Nephron (organoid): ENCODE measurements around the gene MAPK13.

Experiments
- H3K27ac Mint-ChIP-seq, 3 experiments: 2 replicates each; pipeline ENCODE4 v1.8.0; 2020; ENCODE audit warnings: mixed read lengths in 3 of 3, mild to moderate bottlenecking in 2 of 3, moderate library complexity in 1 of 3
- H3K27me3 Mint-ChIP-seq: 2 replicates; pipeline ENCODE4 v1.8.0; 2021; ENCODE audit warnings: low read depth, mild to moderate bottlenecking, moderate library complexity, mixed read lengths
- H3K36me3 Mint-ChIP-seq: 2 replicates; pipeline ENCODE4 v1.8.0; 2020; ENCODE audit warnings: low read depth, mixed read lengths
- H3K4me1 Mint-ChIP-seq: 2 replicates; pipeline ENCODE4 v1.8.0; 2020; ENCODE audit warnings: mixed read lengths
- H3K4me3 Mint-ChIP-seq, 3 experiments: 2 replicates each; pipeline ENCODE4 v1.8.0; 2020; ENCODE audit warnings: mild to moderate bottlenecking in 3 of 3, mixed read lengths in 3 of 3, moderate library complexity in 2 of 3
- H3K9me3 Mint-ChIP-seq: 2 replicates; pipeline ENCODE4 v1.8.0; 2020; ENCODE audit warnings: mixed read lengths
- CTCF ChIP-seq, 3 experiments: fragments of 200-600 bp; sonication (generic); IDR thresholded peaks; one replicate each; pipeline ENCODE4 v1.5.0; 2021; ENCODE audit warnings: antibody characterized with exemption in 3 of 3; ENCODE audit not compliant: unreplicated experiment in 3 of 3

Gene MAPK13

GRCh38 chr6:36142971-36143838 lies 12.9 kb downstream of the MAPK13 start:
- no peak for TF ChIP-seq CTCF (IDR thresholded peaks at IDR 0.05; ENCODE audit: unreplicated experiment in 3 of 3)
- Mint-ChIP-seq H3K36me3 (no peaks in the 10 kb centered on the region), H3K9me3 (peaks cover under 1% of the 10 kb centered on the region), H3K27ac (no peak overlapping the region), H3K27me3 (no peaks in the 10 kb centered on the region), H3K4me1 (peaks cover 15% of the 10 kb centered on the region), H3K4me3 (no peak overlapping the region)

- H3K27me3 Mint-ChIP-seq = no peaks in the 10 kb centered on the region
- H3K4me3 Mint-ChIP-seq = no peak overlapping the region
- H3K27ac Mint-ChIP-seq = no peak overlapping the region
- peaks cover under 1% of the 10 kb centered on the region for H3K4me1 Mint-ChIP-seq
- H3K9me3 Mint-ChIP-seq = peaks cover 4% of the 10 kb centered on the region
- TF ChIP-seq CTCF (IDR thresholded peaks at IDR 0.05; ENCODE audit: unreplicated experiment in 3 of 3) = no peak
- H3K36me3 Mint-ChIP-seq = no peaks in the 10 kb centered on the region
Measured at GRCh38 chr6:36145495-36145894, 15.2 kb downstream of the MAPK13 start.

- peaks cover 4% of the 10 kb centered on the region for H3K9me3 Mint-ChIP-seq
- H3K27me3 Mint-ChIP-seq = no peaks in the 10 kb centered on the region
- H3K4me1 Mint-ChIP-seq = no peaks in the 10 kb centered on the region
- H3K27ac Mint-ChIP-seq = no peak overlapping the region
- no peak for TF ChIP-seq CTCF (IDR thresholded peaks at IDR 0.05; ENCODE audit: unreplicated experiment in 3 of 3)
- H3K36me3 Mint-ChIP-seq = no peaks in the 10 kb centered on the region
- H3K4me3 Mint-ChIP-seq = no peak overlapping the region
Measured at GRCh38 chr6:36147294-36147693, 17.0 kb downstream of the MAPK13 start.

GRCh38 chr6:36149476-36149875 lies 19.2 kb downstream of the MAPK13 start:
- no peak for TF ChIP-seq CTCF (IDR thresholded peaks at IDR 0.05; ENCODE audit: unreplicated experiment in 3 of 3)
- Mint-ChIP-seq H3K27ac (no peak overlapping the region), H3K36me3 (no peaks in the 10 kb centered on the region), H3K27me3 (no peaks in the 10 kb centered on the region), H3K4me3 (no peak overlapping the region), H3K9me3 (peaks cover 9% of the 10 kb centered on the region), H3K4me1 (no peaks in the 10 kb centered on the region)

GRCh38 chr6:36150283-36150682 lies 20.0 kb downstream of the MAPK13 start:
- Mint-ChIP-seq H3K27ac (no peak overlapping the region), H3K36me3 (no peaks in the 10 kb centered on the region), H3K4me1 (no peaks in the 10 kb centered on the region), H3K27me3 (no peaks in the 10 kb centered on the region), H3K9me3 (peaks cover 17% of the 10 kb centered on the region), H3K4me3 (no peak overlapping the region)
- no peak for TF ChIP-seq CTCF (IDR thresholded peaks at IDR 0.05; ENCODE audit: unreplicated experiment in 3 of 3)

GRCh38 chr6:36154286-36154685 lies 24.0 kb downstream of the MAPK13 start:
- peaks cover 24% of the 10 kb centered on the region for H3K9me3 Mint-ChIP-seq
- no peak for TF ChIP-seq CTCF (IDR thresholded peaks at IDR 0.05; ENCODE audit: unreplicated experiment in 3 of 3)
- no peaks in the 10 kb centered on the region for H3K27me3 Mint-ChIP-seq
- no peaks in the 10 kb centered on the region for H3K36me3 Mint-ChIP-seq
- no peaks in the 10 kb centered on the region for H3K4me1 Mint-ChIP-seq
- no peak overlapping the region for H3K4me3 Mint-ChIP-seq
- H3K27ac Mint-ChIP-seq = no peak overlapping the region
